Left ventricle myocardium inferior (tissue), 1 donor: ENCODE results near the gene NRF1. TPM values are rescaled to one million over a fixed set of nuclear protein-coding genes. Genes with fewer than 3 reads are reported as not detected.
"Not testable (repeated sequence)": the region's sequence is repeated elsewhere in the genome, so short reads cannot be mapped to it uniquely, and the experiment has no call there.

ENCODE experiments used
- DNase-seq: peaks from one replicate; pipeline ENCODE4 v3.0.0-alpha.2; 2020
- H3K27ac ChIP-seq: fragments of 200-600 bp; replicated peaks from 2 replicates; pipeline ENCODE4 v1.8.0; 2021
- H3K27me3 ChIP-seq: fragments of 200-600 bp; 2 replicates; pipeline ENCODE4 v1.8.0; 2021; ENCODE audit warnings: low read depth
- H3K36me3 ChIP-seq: fragments of 200-600 bp; 2 replicates; pipeline ENCODE4 v1.8.0; 2021
- H3K4me1 ChIP-seq: fragments of 200-600 bp; 2 replicates; pipeline ENCODE4 v1.8.0; 2021
- H3K4me3 ChIP-seq: fragments of 200-600 bp; 2 replicates; pipeline ENCODE4 v1.8.0; 2021; ENCODE audit warnings: mild to moderate bottlenecking, moderate library complexity
- H3K9me3 ChIP-seq: fragments of 200-600 bp; replicated peaks from 2 replicates; pipeline ENCODE4 v1.8.0; 2021
- intact Hi-C: fragments of 100-400 bp; cut with micrococcal nuclease; formaldehyde crosslinking; loops from one replicate; pipeline ENCODE4 v1.11.0; 2022
- total RNA-seq: library from RNA; stranded (reverse); fragmentation: NEBNext Ultra II Directional; extraction: Animal tissue kit (Norgen Biotek cat#: 25700); gene quantifications from one replicate; pipeline ENCODE4 v1.2.1, GENCODE V29; 2021
- TF ChIP-seq, protein P1 (sequence below): fragments of 200-600 bp; IDR thresholded peaks from 2 replicates; pipeline ENCODE4 v1.8.0; 2021; ENCODE audit warnings: antibody characterized with exemption, mild to moderate bottlenecking, borderline replicate concordance
- donor health status: DM: no; HTN: yes; CAD: no; lungs with severe emphysema.

The NRF1 gene
- total RNA-seq, 1 donor from 2014 or later: 9.6 TPM

- no peak for DNase-seq
- peaks cover 10% of the 10 kb centered on the region for H3K4me1 ChIP-seq
- H3K9me3 ChIP-seq: no peaks in the 10 kb centered on the region
- no peaks in the 10 kb centered on the region for H3K36me3 ChIP-seq
- intact Hi-C loops: no loop called here
- TF ChIP-seq, protein P1, sequence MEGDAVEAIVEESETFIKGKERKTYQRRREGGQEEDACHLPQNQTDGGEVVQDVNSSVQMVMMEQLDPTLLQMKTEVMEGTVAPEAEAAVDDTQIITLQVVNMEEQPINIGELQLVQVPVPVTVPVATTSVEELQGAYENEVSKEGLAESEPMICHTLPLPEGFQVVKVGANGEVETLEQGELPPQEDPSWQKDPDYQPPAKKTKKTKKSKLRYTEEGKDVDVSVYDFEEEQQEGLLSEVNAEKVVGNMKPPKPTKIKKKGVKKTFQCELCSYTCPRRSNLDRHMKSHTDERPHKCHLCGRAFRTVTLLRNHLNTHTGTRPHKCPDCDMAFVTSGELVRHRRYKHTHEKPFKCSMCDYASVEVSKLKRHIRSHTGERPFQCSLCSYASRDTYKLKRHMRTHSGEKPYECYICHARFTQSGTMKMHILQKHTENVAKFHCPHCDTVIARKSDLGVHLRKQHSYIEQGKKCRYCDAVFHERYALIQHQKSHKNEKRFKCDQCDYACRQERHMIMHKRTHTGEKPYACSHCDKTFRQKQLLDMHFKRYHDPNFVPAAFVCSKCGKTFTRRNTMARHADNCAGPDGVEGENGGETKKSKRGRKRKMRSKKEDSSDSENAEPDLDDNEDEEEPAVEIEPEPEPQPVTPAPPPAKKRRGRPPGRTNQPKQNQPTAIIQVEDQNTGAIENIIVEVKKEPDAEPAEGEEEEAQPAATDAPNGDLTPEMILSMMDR: no peak
- H3K4me3 ChIP-seq: no peak overlapping the region
- H3K27me3 ChIP-seq: peaks cover 63% of the 10 kb centered on the region
- no peak overlapping the region for H3K27ac ChIP-seq
Measured at GRCh38 chr7:129790136-129790535, 178.6 kb downstream of the NRF1 start.

DNA sequence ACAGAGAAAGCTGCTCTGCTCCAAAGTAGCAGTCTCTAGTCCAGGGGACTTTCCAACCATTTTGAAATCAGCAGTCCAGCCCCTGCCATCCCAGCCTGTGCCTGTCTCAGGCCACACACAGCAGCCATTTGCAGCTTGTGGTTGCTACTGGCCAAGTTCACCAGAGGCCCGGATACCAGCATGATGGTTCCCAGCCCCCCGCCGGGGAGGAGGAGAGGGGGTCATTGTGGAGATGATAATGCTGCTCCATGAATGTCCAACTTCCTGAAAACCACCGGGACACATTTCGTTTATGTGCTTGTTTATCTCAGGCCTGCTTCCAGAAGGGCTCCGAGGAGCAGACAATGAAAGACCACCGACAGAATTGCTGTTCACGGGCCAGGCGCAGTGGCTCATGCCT lies 181.2 kb downstream of the NRF1 start:
- Histone ChIP-seq H3K4me3 (no peak overlapping the region), H3K9me3 (no peaks in the 10 kb centered on the region), H3K27me3 (peaks cover 37% of the 10 kb centered on the region), H3K27ac (no peak overlapping the region), H3K4me1 (no peaks in the 10 kb centered on the region), H3K36me3 (no peaks in the 10 kb centered on the region)
- intact Hi-C loops: no loop called here
- TF ChIP-seq, protein P1: no peak
- DNase-seq: no peak

DNA sequence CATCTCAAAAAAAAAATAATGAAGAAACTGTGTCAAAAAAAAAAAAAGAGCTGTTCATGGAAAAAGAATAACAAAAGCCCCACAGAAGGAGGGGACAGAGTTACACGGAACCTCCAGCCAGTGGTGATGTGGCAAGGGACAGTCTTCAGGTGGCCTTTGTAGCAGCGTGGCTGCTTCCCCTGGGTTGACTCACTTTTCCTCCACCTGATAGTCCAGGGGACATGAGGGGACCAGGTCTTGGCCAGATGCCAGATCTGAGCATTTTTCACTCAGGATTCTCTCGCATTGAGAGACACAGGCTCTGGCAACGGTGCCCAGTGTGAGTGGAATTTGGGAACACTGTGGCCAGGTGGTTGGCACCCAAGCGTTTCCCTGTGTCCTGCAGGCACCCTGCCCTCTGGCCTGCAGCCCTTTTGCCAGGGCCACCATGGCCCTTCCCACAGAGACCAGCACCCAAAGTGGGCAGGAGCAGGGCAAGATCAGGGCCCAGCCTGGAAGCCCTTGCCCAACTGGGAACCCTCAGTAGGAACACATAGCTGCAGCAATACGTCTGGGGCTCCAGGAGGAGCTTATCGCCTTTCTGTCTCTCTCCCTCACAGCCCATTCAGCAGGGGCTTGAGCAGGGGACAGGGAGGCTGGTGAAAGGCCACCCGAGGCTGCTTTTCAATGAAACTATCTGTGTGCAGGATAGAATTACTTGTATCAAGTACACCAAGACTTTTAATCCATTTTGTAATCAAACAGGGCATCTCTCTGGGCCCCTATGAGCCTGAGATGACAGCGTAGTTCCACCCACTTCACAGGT lies 182.2 kb downstream of the NRF1 start:
- no peaks in the 10 kb centered on the region for H3K9me3 ChIP-seq
- intact Hi-C loops: no loop called here

DNA sequence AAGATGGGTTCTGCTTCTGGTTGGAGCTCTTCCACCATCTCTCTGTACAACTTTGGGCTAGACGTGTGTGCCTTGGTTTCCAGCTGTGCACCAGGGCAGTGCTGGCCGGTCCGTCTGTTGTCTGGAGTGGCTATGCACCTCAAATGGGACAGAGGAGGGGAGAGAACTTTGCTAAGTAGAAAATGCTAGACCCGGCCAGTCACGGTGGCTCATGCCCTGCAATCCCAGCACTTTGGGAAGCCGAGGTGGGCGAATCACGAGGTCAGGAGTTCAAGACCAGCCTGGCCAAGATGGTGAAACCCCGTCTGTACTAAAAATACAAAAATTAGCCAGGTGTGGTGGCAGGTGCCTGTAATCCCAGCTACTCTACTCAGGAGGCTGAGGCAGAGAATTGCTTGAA lies 182.9 kb downstream of the NRF1 start:
- H3K9me3 ChIP-seq, DNase-seq, H3K27ac ChIP-seq, intact Hi-C loops, H3K4me3 ChIP-seq, H3K36me3 ChIP-seq, H3K4me1 ChIP-seq: not testable (repeated sequence)
- H3K27me3 ChIP-seq: peaks cover 25% of the 10 kb centered on the region

More for the DNA sequence above, 182.2 kb downstream of the NRF1 start:
- Histone ChIP-seq H3K27ac (no peak overlapping the region), H3K4me1 (no peaks in the 10 kb centered on the region), H3K27me3 (peaks cover 28% of the 10 kb centered on the region), H3K36me3 (no peaks in the 10 kb centered on the region), H3K4me3 (no peak overlapping the region)
- TF ChIP-seq, protein P1: no peak
- no peak for DNase-seq

DNA sequence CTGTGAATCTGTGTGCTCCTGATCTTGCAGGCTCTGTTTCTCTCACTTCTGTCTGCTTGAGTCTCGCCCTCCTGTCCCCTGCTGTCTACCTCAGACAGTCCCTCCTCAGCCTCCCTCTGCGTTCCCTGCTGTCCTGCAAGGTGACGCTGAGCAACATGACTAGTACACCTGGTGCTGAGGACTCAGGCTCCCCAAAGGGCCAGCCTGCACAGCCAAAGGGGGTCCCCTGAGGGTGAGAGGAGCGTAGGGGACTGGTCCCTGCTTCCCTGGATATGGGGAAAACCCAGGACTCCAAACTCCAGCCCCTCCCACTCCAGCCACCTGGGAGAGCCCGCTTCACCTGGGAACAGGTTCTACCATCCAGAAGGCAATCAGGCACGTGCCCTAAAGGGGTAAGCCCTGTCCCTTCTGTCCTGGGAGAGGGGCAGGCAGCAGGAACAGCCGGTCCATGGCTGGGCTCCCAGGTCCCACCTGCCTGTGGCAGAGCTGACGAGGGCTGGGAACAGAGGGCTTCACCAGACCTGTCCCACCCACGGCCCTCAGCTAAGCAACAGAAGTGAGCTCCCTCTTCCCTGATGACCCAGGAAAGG lies 184.8 kb downstream of the NRF1 start:
- H3K4me3 ChIP-seq: no peak overlapping the region
- no peaks in the 10 kb centered on the region for H3K9me3 ChIP-seq
- no peaks in the 10 kb centered on the region for H3K36me3 ChIP-seq
- DNase-seq: no peak
- intact Hi-C loops: no loop called here
- TF ChIP-seq, protein P1: no peak
- H3K27me3 ChIP-seq: peaks cover 22% of the 10 kb centered on the region
- H3K27ac ChIP-seq: no peak overlapping the region
- H3K4me1 ChIP-seq: no peaks in the 10 kb centered on the region

DNA sequence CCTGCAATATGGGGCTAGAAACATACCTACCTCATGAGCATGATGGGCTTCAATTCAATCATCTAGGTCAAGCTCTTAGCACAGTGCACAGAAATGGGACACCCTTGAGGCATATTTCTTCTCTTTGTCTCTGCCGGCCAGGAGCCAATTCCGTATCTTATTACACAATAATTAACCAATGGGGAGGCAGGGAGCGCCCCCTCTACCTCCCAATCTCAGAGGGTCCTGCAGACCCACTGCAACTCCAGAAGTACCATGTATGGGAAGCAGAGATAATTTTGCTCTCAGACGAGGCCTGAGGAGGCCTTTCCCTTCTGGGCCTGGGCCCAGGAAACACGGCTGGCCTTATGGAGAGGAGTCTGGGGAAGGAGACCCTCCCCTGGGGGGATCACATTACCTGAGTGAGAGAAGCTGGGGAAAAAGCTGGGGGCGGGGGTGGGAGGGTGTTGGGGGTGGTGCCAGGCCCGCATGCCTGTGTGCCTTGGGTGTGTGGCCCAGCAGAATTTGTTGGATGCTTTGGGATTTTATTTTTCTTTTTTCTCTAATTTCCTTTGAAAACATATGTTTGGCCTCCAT lies 185.8 kb downstream of the NRF1 start:
- Histone ChIP-seq H3K27ac (no peak overlapping the region), H3K4me3 (no peak overlapping the region), H3K27me3 (peaks cover 22% of the 10 kb centered on the region), H3K36me3 (no peaks in the 10 kb centered on the region), H3K4me1 (no peaks in the 10 kb centered on the region), H3K9me3 (no peaks in the 10 kb centered on the region)
- intact Hi-C loops: no loop called here
- TF ChIP-seq, protein P1: no peak
- no peak for DNase-seq
